ENCODE data around the gene NOTCH3.

The NOTCH3 gene

DNA sequence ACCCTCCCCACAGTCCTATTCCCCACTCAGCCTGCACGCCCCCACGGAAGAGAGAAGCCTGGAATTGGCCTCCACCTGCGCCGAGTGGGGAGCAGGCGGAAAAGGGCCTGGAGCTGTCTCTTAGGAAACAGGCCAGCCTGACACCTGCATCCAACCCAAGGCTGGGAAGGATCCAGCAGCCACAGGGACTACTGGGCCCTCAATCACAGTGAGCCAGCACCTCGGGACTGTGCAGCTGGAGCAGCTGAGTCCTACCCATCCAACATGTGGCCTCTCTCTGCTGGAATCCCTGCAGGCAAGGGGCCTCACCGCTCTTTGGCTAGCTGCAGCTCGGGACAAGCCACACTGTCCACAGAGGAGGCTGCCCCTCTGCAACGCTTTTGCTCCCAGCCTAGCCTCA, 39.7 kb upstream of the NOTCH3 start:
- no peak for ATAC-seq
- no peak overlapping the region for H3K27ac Mint-ChIP-seq
- peaks cover 82% of the 10 kb centered on the region for H3K36me3 Mint-ChIP-seq
- H3K9me3 Mint-ChIP-seq: no peaks in the 10 kb centered on the region
- H3K27me3 Mint-ChIP-seq: no peaks in the 10 kb centered on the region
- no peak overlapping the region for H3K4me3 Mint-ChIP-seq
- H3K4me1 Mint-ChIP-seq: no peaks in the 10 kb centered on the region

GRCh38 chr19:15239337-15239949, 38.6 kb upstream of the NOTCH3 start:
- Mint-ChIP-seq H3K4me1 (peaks cover 4% of the 10 kb centered on the region), H3K27me3 (no peaks in the 10 kb centered on the region), H3K27ac (no peak overlapping the region), H3K9me3 (no peaks in the 10 kb centered on the region), H3K36me3 (peaks cover 81% of the 10 kb centered on the region), H3K4me3 (no peak overlapping the region)
- ATAC-seq: no peak

- H3K27ac Mint-ChIP-seq: no peak overlapping the region
- peaks cover under 1% of the 10 kb centered on the region for H3K27me3 Mint-ChIP-seq
- peaks cover 78% of the 10 kb centered on the region for H3K36me3 Mint-ChIP-seq
- no peak for ATAC-seq
- H3K4me1 Mint-ChIP-seq: peaks cover 11% of the 10 kb centered on the region
- H3K4me3 Mint-ChIP-seq: no peak overlapping the region
- no peaks in the 10 kb centered on the region for H3K9me3 Mint-ChIP-seq
Observed at GRCh38 chr19:15238639-15239155, 37.9 kb upstream of the NOTCH3 start.

DNA sequence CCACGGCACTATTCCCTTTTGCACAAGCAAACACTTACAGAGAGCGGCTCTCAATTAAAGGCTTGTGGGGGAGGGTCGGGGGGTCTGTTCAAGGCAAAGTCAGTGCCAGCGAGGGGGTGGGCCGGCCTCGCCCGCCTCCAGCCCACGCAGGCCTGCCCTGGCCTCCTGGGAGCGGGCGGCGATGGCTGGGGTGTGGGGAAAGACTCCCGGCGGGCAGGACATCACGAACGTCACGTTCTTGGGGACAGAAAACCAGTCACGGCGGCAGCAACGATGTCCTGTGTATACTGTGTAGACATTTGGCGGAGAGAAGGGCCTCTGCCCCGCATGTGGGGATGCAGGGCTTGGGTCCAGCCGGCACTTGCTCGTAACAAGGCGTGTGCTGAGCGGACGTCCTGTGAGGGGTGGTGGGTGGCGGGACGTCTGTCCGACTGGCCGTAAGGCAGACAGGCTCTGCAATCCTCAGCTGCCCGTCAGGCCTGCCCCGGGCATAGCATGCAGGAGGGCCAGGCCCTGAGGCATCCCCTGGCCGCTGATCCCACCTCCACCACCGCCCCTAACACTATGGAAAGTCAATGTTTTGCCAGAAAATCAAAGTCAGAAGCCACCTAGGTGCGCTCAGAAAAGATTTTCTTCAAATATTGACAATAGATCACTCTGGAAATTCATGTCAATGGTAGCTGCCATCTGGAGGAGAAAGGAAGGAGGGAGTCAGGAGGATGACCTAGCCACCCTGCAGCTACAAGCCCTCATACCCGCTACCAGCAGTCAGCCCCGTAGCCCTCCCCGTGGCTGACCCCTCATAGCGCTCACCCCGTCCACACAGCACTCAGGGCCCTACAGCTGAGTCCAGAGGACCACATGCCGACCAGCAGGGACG, 37.2 kb upstream of the NOTCH3 start:
- Mint-ChIP-seq H3K36me3 (peaks cover 74% of the 10 kb centered on the region), H3K27ac (no peak overlapping the region), H3K4me1 (peaks cover 18% of the 10 kb centered on the region), H3K4me3 (no peak overlapping the region), H3K27me3 (peaks cover 8% of the 10 kb centered on the region), H3K9me3 (no peaks in the 10 kb centered on the region)
- ATAC-seq: no peak

- Mint-ChIP-seq H3K27me3 (peaks cover 19% of the 10 kb centered on the region), H3K9me3 (no peaks in the 10 kb centered on the region), H3K4me1 (peaks cover 29% of the 10 kb centered on the region), H3K36me3 (peaks cover 69% of the 10 kb centered on the region), H3K27ac (no peak overlapping the region), H3K4me3 (no peak overlapping the region)
- no peak for ATAC-seq
Observed at GRCh38 chr19:15236886-15237285, 36.1 kb upstream of the NOTCH3 start.

DNA sequence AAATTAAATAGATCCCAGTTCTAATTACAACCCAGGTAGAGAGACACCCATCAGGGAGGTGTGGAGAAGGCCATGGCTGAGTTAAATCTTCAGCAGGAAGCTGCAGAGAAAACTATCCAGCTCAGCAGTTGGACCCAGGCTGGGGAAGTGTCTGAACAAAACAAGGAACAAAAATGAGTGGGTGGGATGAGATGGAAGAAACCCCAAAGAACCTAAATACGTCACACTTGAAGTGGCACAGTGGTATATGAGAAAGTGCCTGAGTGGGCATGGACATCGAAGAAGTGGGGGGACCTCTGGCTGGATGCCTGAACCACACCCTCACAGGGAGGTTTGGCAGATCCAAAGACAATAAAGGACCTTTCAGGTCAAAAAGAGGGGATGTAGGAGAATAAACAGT, 35.0 kb upstream of the NOTCH3 start:
- H3K9me3 Mint-ChIP-seq: no peaks in the 10 kb centered on the region
- peaks cover 60% of the 10 kb centered on the region for H3K36me3 Mint-ChIP-seq
- no peak overlapping the region for H3K27ac Mint-ChIP-seq
- H3K4me1 Mint-ChIP-seq: peaks cover 29% of the 10 kb centered on the region
- no peak for ATAC-seq
- H3K27me3 Mint-ChIP-seq: peaks cover 25% of the 10 kb centered on the region
- H3K4me3 Mint-ChIP-seq: no peak overlapping the region

- Mint-ChIP-seq H3K4me1 (peaks cover 29% of the 10 kb centered on the region), H3K9me3 (no peaks in the 10 kb centered on the region), H3K4me3 (no peak overlapping the region), H3K27me3 (peaks cover 29% of the 10 kb centered on the region), H3K27ac (no peak overlapping the region), H3K36me3 (peaks cover 53% of the 10 kb centered on the region)
- no peak for ATAC-seq
Observed at GRCh38 chr19:15234431-15235130, 33.8 kb upstream of the NOTCH3 start.

- H3K4me3 Mint-ChIP-seq: no peak overlapping the region
- no peak for ATAC-seq
- H3K27ac Mint-ChIP-seq: no peak overlapping the region
- H3K9me3 Mint-ChIP-seq: no peaks in the 10 kb centered on the region
- H3K4me1 Mint-ChIP-seq: peaks cover 29% of the 10 kb centered on the region
- peaks cover 22% of the 10 kb centered on the region for H3K36me3 Mint-ChIP-seq
- peaks cover 29% of the 10 kb centered on the region for H3K27me3 Mint-ChIP-seq
Observed at GRCh38 chr19:15231271-15231670, 30.5 kb upstream of the NOTCH3 start.

DNA sequence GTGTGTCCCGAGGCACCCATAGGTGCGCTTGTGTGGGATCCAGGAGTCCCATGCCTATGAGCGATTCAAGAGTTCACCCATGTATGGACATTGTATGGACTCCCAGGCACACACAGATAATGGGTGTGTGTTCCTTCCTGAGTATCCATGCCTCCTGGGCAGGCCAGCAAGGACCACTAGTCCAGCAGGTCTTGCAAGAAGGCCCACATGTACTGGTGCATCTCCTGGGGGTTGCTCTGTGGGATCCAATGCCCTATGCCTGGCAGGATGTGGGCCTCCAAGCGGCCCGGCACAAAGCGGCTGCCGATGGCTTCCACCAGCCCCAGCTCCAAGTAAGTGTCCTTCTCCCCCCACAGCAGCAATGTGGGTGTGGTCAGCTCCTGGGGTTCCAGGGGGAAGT, 26.5 kb upstream of the NOTCH3 start:
- Mint-ChIP-seq H3K9me3 (no peaks in the 10 kb centered on the region), H3K36me3 (no peaks in the 10 kb centered on the region), H3K27ac (no peak overlapping the region), H3K4me3 (no peak overlapping the region), H3K27me3 (peaks cover 49% of the 10 kb centered on the region), H3K4me1 (peaks cover 25% of the 10 kb centered on the region)
- ATAC-seq: no peak

DNA sequence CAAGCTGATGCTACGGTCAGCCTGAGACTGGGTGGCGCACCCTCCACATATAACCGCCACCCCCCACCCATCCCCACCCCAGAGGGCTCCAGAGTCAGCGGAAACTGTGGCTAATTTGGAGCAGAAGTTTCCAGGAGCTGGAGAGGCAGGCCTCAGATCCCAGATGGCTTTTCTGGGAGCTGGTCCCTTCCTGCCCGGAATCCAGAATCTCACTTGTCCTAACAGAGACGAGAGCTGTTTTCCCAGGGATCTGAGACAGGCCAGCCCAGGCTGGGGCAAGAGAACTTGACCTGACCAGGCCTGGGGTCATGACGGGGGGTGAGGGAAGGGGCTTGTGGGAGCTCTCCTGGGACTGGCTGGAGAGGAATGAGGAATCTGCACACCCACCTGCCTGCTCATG, 25.0 kb upstream of the NOTCH3 start:
- ATAC-seq: no peak
- H3K4me3 Mint-ChIP-seq: no peak overlapping the region
- H3K27me3 Mint-ChIP-seq: peaks cover 53% of the 10 kb centered on the region
- H3K4me1 Mint-ChIP-seq: peaks cover 21% of the 10 kb centered on the region
- no peaks in the 10 kb centered on the region for H3K9me3 Mint-ChIP-seq
- H3K27ac Mint-ChIP-seq: no peak overlapping the region
- H3K36me3 Mint-ChIP-seq: no peaks in the 10 kb centered on the region

GRCh38 chr19:15223649-15224361, 23.0 kb upstream of the NOTCH3 start:
- Mint-ChIP-seq H3K4me3 (peak overlapping the region; percentile 78), H3K27ac (peak overlapping the region; percentile 18), H3K36me3 (no peaks in the 10 kb centered on the region), H3K4me1 (peaks cover 21% of the 10 kb centered on the region), H3K9me3 (no peaks in the 10 kb centered on the region), H3K27me3 (peaks cover 53% of the 10 kb centered on the region)
- peak; percentile 58 for ATAC-seq

DNA sequence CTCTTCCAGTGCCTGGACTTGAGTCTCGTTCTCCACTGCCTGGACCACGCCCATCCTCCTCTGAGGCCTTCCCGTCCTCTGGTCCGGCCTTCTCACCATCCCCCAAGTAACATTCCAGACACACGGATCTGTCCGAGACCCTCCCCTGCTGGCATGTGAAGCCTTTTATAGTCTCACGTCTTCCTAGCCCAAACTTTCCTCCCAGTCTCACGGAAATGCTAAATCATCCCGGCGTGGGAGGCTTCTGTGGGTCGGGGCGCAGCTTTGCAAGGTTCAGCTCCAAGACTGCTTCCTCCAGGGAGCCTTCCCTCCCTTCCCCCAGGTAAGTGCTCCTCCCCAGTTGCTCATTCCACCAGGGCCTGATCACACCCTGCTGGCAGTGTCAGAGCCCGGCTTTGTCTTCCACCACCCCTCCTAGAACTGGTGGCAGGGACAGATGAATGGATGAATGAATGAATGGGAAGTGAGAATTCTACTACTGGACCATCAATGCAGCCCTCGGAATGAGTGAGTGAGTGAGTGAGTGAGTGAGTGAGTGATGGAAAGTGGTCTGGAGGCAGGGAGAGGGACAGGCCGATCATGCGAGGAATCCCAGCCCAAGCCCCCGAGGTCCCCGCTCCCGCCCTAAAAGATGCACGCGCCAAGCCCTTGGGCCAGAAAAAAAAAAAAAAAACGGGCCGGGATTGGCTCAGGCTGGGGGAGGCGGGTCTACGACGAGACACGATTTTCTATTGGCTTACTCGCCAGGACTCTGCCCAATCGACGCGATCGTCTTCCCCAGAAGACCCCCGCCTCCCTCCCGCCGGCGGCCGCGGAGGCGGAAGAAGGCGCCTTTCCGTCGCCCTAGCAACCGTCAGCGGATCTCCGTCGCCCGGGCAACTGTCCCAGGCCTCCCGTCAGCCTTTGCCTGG, 22.2 kb upstream of the NOTCH3 start:
- peak; percentile 93 for ATAC-seq
- H3K36me3 Mint-ChIP-seq: no peaks in the 10 kb centered on the region
- H3K4me3 Mint-ChIP-seq: peak overlapping the region; percentile 78
- H3K9me3 Mint-ChIP-seq: no peaks in the 10 kb centered on the region
- H3K27ac Mint-ChIP-seq: peak overlapping the region; percentile 18
- H3K27me3 Mint-ChIP-seq: peaks cover 53% of the 10 kb centered on the region
- H3K4me1 Mint-ChIP-seq: peaks cover 21% of the 10 kb centered on the region

- Mint-ChIP-seq H3K9me3 (no peaks in the 10 kb centered on the region), H3K4me1 (peaks cover 21% of the 10 kb centered on the region), H3K4me3 (no peak overlapping the region), H3K27me3 (peaks cover 53% of the 10 kb centered on the region), H3K36me3 (no peaks in the 10 kb centered on the region), H3K27ac (no peak overlapping the region)
- ATAC-seq: no peak
Observed at GRCh38 chr19:15220833-15221232, 20.0 kb upstream of the NOTCH3 start.

DNA sequence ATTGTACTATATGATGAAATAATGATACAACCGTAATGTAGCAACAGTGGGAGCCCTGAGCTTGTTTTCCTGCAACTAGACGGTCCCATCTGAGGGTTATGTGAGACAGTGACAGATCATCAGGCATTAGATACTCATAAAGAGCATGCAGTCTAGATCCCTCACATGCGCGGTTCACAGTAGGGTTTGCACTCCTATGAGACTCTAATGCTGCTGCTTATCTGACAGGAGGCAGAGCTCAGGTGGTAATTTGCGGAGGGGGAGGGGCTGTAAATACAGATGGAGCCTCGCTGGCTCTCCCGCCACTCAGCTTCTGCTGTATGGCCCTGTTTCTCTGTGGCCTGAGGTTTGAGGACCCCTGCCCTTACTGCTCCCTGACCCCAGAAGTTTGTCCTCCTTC, 17.7 kb upstream of the NOTCH3 start:
- no peak for ATAC-seq
- Mint-ChIP-seq H3K9me3 (no peaks in the 10 kb centered on the region), H3K4me3 (no peak overlapping the region)

More for the DNA sequence above, 17.7 kb upstream of the NOTCH3 start:
- Mint-ChIP-seq H3K4me1 (peaks cover 12% of the 10 kb centered on the region), H3K36me3 (no peaks in the 10 kb centered on the region), H3K27me3 (peaks cover 31% of the 10 kb centered on the region), H3K27ac (no peak overlapping the region)
